Activated naive CD8-positive, alpha-beta T cell (primary cell): Measurements from ENCODE around the gene RMDN3.

Experiments
- H3K27ac Mint-ChIP-seq: one replicate; pipeline ENCODE4 v1.8.0; 2021; ENCODE audit warnings: mixed read lengths
- H3K27me3 Mint-ChIP-seq: one replicate; pipeline ENCODE4 v1.8.0; 2021; ENCODE audit warnings: mixed read lengths
- H3K36me3 Mint-ChIP-seq: one replicate; pipeline ENCODE4 v1.8.0; 2021; ENCODE audit warnings: mixed read lengths
- H3K4me1 Mint-ChIP-seq: one replicate; pipeline ENCODE4 v1.8.0; 2021; ENCODE audit warnings: low read depth, mixed read lengths
- H3K4me3 Mint-ChIP-seq: one replicate; pipeline ENCODE4 v1.8.0; 2021; ENCODE audit warnings: mild to moderate bottlenecking, mixed read lengths
- H3K9me3 Mint-ChIP-seq: one replicate; pipeline ENCODE4 v1.8.0; 2021; ENCODE audit warnings: low read depth, mixed read lengths

Gene RMDN3

GRCh38 chr15:40766906-40767837, 12.1 kb upstream of the RMDN3 start:
- Mint-ChIP-seq H3K27ac (no peak overlapping the region), H3K4me3 (no peak overlapping the region), H3K36me3 (no peaks in the 10 kb centered on the region), H3K9me3 (no peaks in the 10 kb centered on the region), H3K27me3 (no peaks in the 10 kb centered on the region), H3K4me1 (peaks cover 48% of the 10 kb centered on the region)

- Mint-ChIP-seq H3K4me1 (peaks cover 48% of the 10 kb centered on the region), H3K36me3 (no peaks in the 10 kb centered on the region), H3K27me3 (no peaks in the 10 kb centered on the region), H3K9me3 (no peaks in the 10 kb centered on the region), H3K27ac (peak overlapping the region; percentile 64), H3K4me3 (peak overlapping the region; percentile 23)
These were observed 11.3 kb upstream of the RMDN3 start for GRCh38 chr15:40766194-40766815.

- H3K9me3 Mint-ChIP-seq = no peaks in the 10 kb centered on the region
- H3K27me3 Mint-ChIP-seq = no peaks in the 10 kb centered on the region
- H3K27ac Mint-ChIP-seq = peak overlapping the region; percentile 90
- peaks cover 42% of the 10 kb centered on the region for H3K4me1 Mint-ChIP-seq
- peak overlapping the region; percentile 88 for H3K4me3 Mint-ChIP-seq
- H3K36me3 Mint-ChIP-seq = no peaks in the 10 kb centered on the region
These were observed 9.6 kb upstream of the RMDN3 start for GRCh38 chr15:40764629-40765103.

GRCh38 chr15:40763801-40764628, 9.0 kb upstream of the RMDN3 start, which contains the start of gene GCHFR:
TSS of gene GCHFR (plus strand) at chr15:40764068. CDS start at chr15:40764181, 113 bp downstream.
- H3K36me3 Mint-ChIP-seq = no peaks in the 10 kb centered on the region
- peaks cover 37% of the 10 kb centered on the region for H3K4me1 Mint-ChIP-seq
- peak within 1 kb of the TSS; percentile 88 for H3K4me3 Mint-ChIP-seq
- no peaks in the 10 kb centered on the region for H3K9me3 Mint-ChIP-seq
- H3K27me3 Mint-ChIP-seq = no peaks in the 10 kb centered on the region
- peak within 1 kb of the TSS; percentile 90 for H3K27ac Mint-ChIP-seq

GRCh38 chr15:40762919-40763800, 8.1 kb upstream of the RMDN3 start:
- Mint-ChIP-seq H3K27ac (peak overlapping the region; percentile 79), H3K4me1 (peaks cover 30% of the 10 kb centered on the region)

GRCh38 chr15:40759961-40760360, 4.9 kb upstream of the RMDN3 start:
- H3K4me3 Mint-ChIP-seq = no peak overlapping the region
- H3K36me3 Mint-ChIP-seq = no peaks in the 10 kb centered on the region
- no peak overlapping the region for H3K27ac Mint-ChIP-seq
- H3K27me3 Mint-ChIP-seq = no peaks in the 10 kb centered on the region
- H3K9me3 Mint-ChIP-seq = no peaks in the 10 kb centered on the region
- peaks cover 17% of the 10 kb centered on the region for H3K4me1 Mint-ChIP-seq

More at GRCh38 chr15:40762919-40763800, 8.1 kb upstream of the RMDN3 start:
- Mint-ChIP-seq H3K36me3 (no peaks in the 10 kb centered on the region), H3K27me3 (no peaks in the 10 kb centered on the region), H3K4me3 (peak overlapping the region; percentile 88), H3K9me3 (no peaks in the 10 kb centered on the region)

- Mint-ChIP-seq H3K36me3 (peaks cover 2% of the 10 kb centered on the region), H3K27me3 (no peaks in the 10 kb centered on the region), H3K4me1 (peaks cover 17% of the 10 kb centered on the region), H3K4me3 (peak overlapping the region; percentile 55), H3K9me3 (no peaks in the 10 kb centered on the region), H3K27ac (peak overlapping the region; percentile 43)
These were observed 1.9 kb upstream of the RMDN3 start for GRCh38 chr15:40756938-40757337.

- H3K27ac Mint-ChIP-seq = peak overlapping the region; percentile 98
- H3K4me1 Mint-ChIP-seq = peaks cover 17% of the 10 kb centered on the region
- peaks cover 2% of the 10 kb centered on the region for H3K36me3 Mint-ChIP-seq
- no peaks in the 10 kb centered on the region for H3K27me3 Mint-ChIP-seq
- H3K4me3 Mint-ChIP-seq = peak overlapping the region; percentile 87
- no peaks in the 10 kb centered on the region for H3K9me3 Mint-ChIP-seq
These were observed 756 bp upstream of the RMDN3 start for GRCh38 chr15:40755812-40756208.

GRCh38 chr15:40754574-40754882, 526 bp downstream of the RMDN3 start:
- peaks cover 17% of the 10 kb centered on the region for H3K4me1 Mint-ChIP-seq
- no peaks in the 10 kb centered on the region for H3K27me3 Mint-ChIP-seq
- no peaks in the 10 kb centered on the region for H3K9me3 Mint-ChIP-seq
- H3K36me3 Mint-ChIP-seq = peaks cover 2% of the 10 kb centered on the region
- peak overlapping the region; percentile 98 for H3K27ac Mint-ChIP-seq
- H3K4me3 Mint-ChIP-seq = peak overlapping the region; percentile 87

GRCh38 chr15:40751745-40752144, 3.3 kb downstream of the RMDN3 start:
- no peaks in the 10 kb centered on the region for H3K27me3 Mint-ChIP-seq
- H3K4me3 Mint-ChIP-seq = no peak overlapping the region
- no peak overlapping the region for H3K27ac Mint-ChIP-seq
- peaks cover 17% of the 10 kb centered on the region for H3K4me1 Mint-ChIP-seq
- H3K9me3 Mint-ChIP-seq = no peaks in the 10 kb centered on the region
- H3K36me3 Mint-ChIP-seq = peaks cover 2% of the 10 kb centered on the region

GRCh38 chr15:40750885-40751284, 4.2 kb downstream of the RMDN3 start:
- peaks cover 2% of the 10 kb centered on the region for H3K36me3 Mint-ChIP-seq
- no peak overlapping the region for H3K4me3 Mint-ChIP-seq
- no peak overlapping the region for H3K27ac Mint-ChIP-seq
- H3K4me1 Mint-ChIP-seq = peaks cover 17% of the 10 kb centered on the region
- H3K9me3 Mint-ChIP-seq = no peaks in the 10 kb centered on the region
- H3K27me3 Mint-ChIP-seq = no peaks in the 10 kb centered on the region

GRCh38 chr15:40749151-40749630, 5.9 kb downstream of the RMDN3 start:
- H3K27ac Mint-ChIP-seq = no peak overlapping the region
- no peaks in the 10 kb centered on the region for H3K27me3 Mint-ChIP-seq
- no peaks in the 10 kb centered on the region for H3K9me3 Mint-ChIP-seq
- H3K4me1 Mint-ChIP-seq = peaks cover 18% of the 10 kb centered on the region
- peaks cover 2% of the 10 kb centered on the region for H3K36me3 Mint-ChIP-seq
- H3K4me3 Mint-ChIP-seq = no peak overlapping the region

- Mint-ChIP-seq H3K4me1 (peaks cover 17% of the 10 kb centered on the region), H3K27me3 (no peaks in the 10 kb centered on the region), H3K27ac (peak overlapping the region; percentile 66), H3K9me3 (no peaks in the 10 kb centered on the region), H3K4me3 (no peak overlapping the region), H3K36me3 (no peaks in the 10 kb centered on the region)
These were observed 7.1 kb downstream of the RMDN3 start for GRCh38 chr15:40747685-40748631.
